Kidney glomerular epithelial cell (primary cell): ENCODE results near the gene HIRA.

Experiments
- DNase-seq: peaks from one replicate; lab custom pipeline; 2025; lab: John Stamatoyannopoulos, UW

The HIRA gene

GRCh38 chr22:19410941-19411689 lies 20.4 kb downstream of the HIRA start:
- no peak for DNase-seq

DNA sequence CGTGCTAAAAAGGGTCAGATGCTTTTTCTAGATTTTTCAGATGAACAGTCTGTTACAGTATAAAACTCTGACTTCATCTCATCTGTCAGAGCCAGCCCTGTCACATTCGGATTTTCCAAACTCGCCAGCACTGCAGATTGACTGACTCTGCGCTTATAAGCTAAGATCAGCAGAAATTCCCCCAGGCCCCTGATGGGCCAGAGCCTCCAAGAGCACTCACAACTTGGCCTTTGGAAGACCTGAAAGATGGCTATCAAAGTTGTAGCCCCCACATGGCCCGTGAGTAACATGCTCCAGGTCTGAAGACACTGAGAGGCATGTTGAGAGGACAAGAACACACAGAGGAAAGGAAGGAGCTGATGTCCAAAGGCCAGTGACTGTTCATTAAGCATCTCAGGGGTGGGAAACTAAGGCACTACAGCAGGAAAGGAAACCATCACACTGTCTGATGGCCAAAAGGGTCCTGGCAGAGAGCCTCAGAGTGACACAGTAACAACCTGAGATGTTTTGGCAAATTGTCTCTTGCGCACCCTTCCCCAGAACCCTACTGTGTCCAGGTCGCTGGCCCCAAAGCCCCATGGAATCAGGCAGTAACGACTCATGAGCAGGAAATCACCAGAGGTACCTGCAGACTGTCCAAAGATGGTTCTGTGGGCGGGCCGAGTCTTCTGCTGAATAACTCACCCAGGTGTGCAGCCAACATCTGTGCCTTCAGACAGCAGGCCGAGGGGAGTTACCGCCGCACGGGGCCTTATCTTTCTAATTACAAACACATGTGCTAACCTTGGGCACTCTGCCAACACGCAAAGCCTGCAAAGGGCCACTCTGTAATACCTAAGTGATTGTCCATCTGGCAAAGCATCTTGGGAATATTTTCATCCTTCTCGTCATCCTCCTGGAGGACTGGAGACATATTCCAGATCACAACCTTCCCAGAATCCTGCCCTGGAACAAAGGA lies 23.6 kb downstream of the HIRA start:
- DNase-seq = no peak

DNA sequence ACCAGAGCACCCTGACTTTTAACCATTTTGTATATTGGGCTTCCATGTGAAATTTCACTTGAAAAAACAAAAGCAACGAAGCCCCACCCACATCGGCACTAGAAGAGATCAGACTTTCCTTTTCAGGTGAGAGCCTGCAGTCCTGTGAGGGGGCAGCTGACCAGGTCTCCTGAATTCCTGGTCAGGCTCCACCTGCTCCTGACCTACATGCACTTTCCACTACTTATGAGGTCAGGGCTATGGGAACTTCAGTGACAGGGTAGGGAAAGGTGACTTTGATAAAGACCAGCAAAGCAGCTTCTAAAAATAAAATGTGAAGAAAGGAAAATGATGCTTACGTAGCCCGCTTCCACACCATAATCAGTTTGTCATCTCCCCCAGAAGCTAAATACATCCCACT lies 24.7 kb downstream of the HIRA start:
- no peak for DNase-seq

DNA sequence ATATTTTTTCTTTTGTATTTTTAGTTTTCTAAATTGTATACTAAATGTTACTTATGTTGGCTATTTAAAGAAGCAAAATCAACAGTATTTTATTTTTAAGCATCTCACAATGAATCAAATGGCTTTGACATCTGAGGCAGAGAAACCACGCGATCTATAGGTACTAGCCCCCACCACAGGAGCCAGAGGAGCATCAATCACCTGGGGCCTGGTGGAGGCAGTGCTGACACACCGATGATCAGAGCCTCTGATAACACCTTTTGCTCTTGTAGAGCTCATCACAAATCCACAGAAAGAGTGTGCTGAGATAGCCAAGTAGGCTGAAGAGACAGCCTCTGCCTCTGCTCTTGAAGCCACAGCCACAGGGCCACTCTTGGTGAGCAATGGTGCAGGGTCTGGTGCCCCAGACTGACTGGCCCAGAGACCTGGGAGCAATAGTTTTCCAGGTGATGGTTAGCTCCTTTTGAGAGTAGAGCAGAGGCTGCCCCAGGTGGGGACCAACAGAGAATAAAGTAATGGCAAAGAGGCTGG lies 25.2 kb downstream of the HIRA start:
- no peak for DNase-seq

DNA sequence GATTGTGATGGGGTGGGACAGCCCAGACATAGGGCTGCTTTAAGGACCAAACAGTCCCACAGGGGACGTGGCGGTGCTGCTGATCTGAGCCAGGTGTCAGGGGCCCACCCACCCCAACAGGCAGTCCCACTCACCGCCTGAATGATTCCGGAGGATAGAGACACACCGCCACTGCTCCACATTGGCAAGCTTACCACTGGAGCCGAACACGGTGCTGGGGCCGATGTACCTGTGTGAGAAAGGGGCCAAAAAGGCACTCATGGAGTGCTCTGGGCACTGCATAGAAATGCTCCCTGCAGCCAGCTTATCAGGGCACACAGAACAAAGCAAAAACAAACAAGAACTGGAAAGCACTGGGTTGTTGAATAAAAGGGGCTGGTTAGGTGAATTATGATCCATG lies 25.9 kb downstream of the HIRA start:
- no peak for DNase-seq

GRCh38 chr22:19405133-19405532 lies 26.4 kb downstream of the HIRA start:
- no peak for DNase-seq

- no peak for DNase-seq
Measured at GRCh38 chr22:19404676-19405075, 26.9 kb downstream of the HIRA start.

DNA sequence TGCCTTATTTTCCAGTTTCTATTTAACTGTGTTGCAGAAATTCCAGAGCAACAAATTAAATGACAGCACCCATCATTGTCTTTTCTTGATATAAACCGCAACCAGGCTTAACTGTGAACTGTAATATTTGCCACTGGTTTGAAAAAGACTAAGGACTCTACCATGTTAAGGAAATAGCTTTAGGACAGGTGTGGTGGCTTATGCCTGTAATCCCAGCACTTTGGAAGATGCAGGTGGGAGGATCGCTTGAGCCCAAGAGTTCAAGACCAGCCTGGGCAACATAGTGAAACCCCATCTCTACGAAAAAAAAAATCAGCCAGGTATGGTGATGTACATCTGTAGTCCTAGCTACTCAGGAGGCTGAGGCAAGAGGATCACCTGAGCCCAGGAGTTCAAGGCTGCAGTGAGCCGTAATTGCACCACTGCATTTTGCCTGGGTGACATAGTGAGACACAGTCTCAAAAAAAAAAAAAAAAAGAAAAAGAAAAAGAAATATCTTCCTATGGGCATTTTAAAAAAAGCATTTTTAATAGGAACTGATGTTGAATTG lies 28.8 kb downstream of the HIRA start:
- DNase-seq = no peak

- no peak for DNase-seq
Measured at GRCh38 chr22:19401483-19401882, 30.1 kb downstream of the HIRA start.

DNA sequence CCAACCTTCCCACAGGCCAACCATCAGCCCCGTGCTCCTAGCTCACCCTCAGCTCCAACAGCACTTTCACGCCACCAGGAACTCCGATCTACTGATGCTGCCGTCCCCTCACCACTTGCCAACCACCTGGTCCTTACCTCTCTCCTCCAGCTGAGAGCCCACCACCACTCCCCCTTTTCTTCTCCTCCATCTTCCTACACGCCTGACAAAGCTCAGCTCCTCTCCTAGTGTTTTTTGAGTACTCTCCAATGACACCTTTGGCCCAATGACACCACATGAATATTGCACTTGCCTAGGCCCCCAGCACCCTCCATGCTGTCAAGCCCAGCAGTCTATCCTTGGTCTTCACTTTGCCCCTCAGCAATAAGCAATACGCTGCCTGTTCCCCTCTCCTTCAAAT lies 30.7 kb downstream of the HIRA start:
- DNase-seq = no peak

DNA sequence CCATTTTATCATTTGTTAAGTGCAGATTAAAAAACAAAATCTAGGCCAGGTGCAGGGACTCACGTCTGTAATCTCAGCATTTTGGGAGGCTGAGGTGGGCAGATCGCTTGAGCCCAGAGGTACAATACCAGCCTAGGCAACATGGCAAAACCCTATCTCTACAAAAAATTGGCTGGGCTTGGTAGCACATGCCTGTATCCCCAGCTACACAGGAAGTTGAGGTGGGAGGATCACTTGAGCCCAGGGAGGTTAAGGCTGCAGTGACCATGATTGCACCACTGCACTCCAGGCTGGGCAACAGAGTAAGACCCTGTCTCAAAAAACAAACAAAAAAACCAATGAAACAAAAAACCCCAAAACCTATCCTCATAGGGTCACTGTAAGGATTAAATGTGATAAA lies 32.9 kb downstream of the HIRA start:
- no peak for DNase-seq

GRCh38 chr22:19398206-19398605 lies 33.3 kb downstream of the HIRA start:
- no peak for DNase-seq

GRCh38 chr22:19397734-19398104 lies 33.8 kb downstream of the HIRA start:
- DNase-seq = no peak

DNA sequence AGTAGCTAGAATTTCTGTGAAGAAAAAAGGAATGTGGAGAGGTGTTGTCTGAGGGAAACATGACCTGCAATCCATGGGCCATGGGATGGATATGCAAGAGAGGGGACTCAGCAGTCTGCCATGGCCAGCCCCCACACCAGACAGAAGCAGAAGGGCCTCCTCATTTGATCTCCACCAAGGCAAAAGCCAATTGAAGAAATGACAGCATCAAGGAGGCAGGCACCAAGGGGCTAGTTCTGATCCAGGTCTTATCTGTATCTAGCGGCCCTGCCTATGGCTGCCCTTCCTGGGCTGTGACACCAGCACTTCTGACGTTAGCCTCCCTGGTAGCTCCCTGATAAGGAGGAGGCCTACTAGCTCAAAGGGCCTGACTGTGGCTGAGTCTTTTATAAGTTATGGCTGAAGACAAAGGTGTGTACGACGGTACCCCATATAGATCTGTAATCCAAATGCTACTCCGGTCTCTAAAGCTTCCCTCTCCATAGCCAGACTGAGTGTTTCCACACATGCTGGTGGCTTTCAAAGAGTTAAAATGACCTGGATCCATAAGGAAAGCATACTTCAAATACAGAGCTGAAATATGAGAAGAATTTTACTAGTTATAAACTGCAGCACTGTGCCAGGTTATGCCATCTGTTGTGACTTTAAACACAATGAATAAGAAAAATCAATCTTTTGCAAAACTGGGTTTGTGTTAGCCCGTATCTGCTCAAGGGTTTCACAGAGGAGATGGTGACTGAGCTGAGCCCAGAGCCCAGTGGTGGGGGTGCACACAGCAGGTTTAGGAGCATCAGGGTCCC lies 34.4 kb downstream of the HIRA start:
- DNase-seq = no peak

- no peak for DNase-seq
Measured at GRCh38 chr22:19396561-19396933, 35.0 kb downstream of the HIRA start.

GRCh38 chr22:19395276-19395675 lies 36.3 kb downstream of the HIRA start:
- no peak for DNase-seq

GRCh38 chr22:19394274-19395050 lies 37.1 kb downstream of the HIRA start:
- no peak for DNase-seq

DNA sequence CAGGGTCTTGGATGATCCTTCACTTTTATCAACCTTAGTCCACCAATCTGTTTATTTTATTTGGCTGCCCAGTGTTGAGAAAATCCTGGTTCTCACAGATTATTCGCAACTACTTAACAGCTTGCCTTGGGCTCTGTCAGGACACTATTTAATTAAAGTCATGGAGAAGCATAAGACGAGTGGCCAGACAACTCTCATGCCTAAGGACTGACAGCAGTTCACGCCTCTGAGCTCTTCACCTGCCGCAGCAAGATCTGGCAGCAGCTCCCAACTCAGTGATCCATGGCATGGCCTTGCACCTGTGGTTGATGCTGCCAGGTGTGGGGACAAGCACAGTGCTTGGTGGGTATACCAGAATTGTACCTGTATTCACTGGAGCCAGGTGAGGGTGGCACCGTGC lies 37.8 kb downstream of the HIRA start:
- no peak for DNase-seq

GRCh38 chr22:19387575-19387974 lies 44.0 kb downstream of the HIRA start:
- no peak for DNase-seq

DNA sequence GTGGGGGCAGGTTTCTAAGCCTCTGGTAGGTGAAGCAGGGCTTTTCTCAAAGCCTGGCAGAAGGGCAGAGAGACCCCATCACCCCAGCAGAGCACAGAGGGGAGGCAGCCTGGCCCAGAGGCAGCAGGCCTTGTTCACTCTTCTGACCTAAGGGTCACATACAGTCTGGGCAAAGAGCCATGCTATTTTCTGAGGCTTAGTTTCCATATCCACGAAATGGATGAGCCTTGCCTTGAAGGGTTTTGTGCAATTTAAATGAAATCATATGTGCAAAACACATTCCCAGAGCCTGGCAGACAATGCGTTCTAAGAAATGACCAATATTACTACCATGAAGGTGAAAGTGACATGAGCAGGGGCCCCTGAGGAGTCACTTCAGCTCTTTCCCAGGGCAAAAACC lies 44.5 kb downstream of the HIRA start:
- no peak for DNase-seq

GRCh38 chr22:19386248-19386647 lies 45.3 kb downstream of the HIRA start:
- no peak for DNase-seq
